ENCODE data around the gene PLAGL1.
"Not testable (repeated sequence)": the region's sequence is repeated elsewhere in the genome, so short reads cannot be mapped to it uniquely, and the experiment has no call there.

Gene PLAGL1

GRCh38 chr6:144033816-144034735 lies 26.0 kb upstream of the PLAGL1 start:
- Histone ChIP-seq H3K27me3 (ENCODE audit: control insufficient read depth, insufficient read depth, low read length) (no peaks in the 10 kb centered on the region), H3K4me3 (ENCODE audit: low read depth, low read length) (no peak overlapping the region), H3K9me3 (ENCODE audit: control insufficient read depth, insufficient read depth, low read length) (no peaks in the 10 kb centered on the region), H3K36me3 (ENCODE audit: control insufficient read depth, insufficient read depth, low read length) (no peaks in the 10 kb centered on the region), H3K9ac (ENCODE audit: low read depth, low read length) (no peak overlapping the region), H3K4me1 (ENCODE audit: control insufficient read depth, insufficient read depth, low read length) (no peaks in the 10 kb centered on the region)

GRCh38 chr6:144029452-144029851 lies 21.4 kb upstream of the PLAGL1 start:
- H3K36me3 ChIP-seq (ENCODE audit: control insufficient read depth, insufficient read depth, low read length), result no peaks in the 10 kb centered on the region

GRCh38 chr6:144027932-144028587 lies 20.0 kb upstream of the PLAGL1 start:
- no peak overlapping the region for H3K9ac ChIP-seq (ENCODE audit: low read depth, low read length)
- peaks cover 3% of the 10 kb centered on the region for H3K4me1 ChIP-seq (ENCODE audit: control insufficient read depth, insufficient read depth, low read length)
- no peaks in the 10 kb centered on the region for H3K36me3 ChIP-seq (ENCODE audit: control insufficient read depth, insufficient read depth, low read length)
- no peaks in the 10 kb centered on the region for H3K27me3 ChIP-seq (ENCODE audit: control insufficient read depth, insufficient read depth, low read length)
- no peaks in the 10 kb centered on the region for H3K9me3 ChIP-seq (ENCODE audit: control insufficient read depth, insufficient read depth, low read length)
- no peak overlapping the region for H3K4me3 ChIP-seq (ENCODE audit: low read depth, low read length)

More at GRCh38 chr6:144029452-144029851, 21.4 kb upstream of the PLAGL1 start:
- no peaks in the 10 kb centered on the region for H3K27me3 ChIP-seq (ENCODE audit: control insufficient read depth, insufficient read depth, low read length)
- no peak overlapping the region for H3K9ac ChIP-seq (ENCODE audit: low read depth, low read length)
- no peak overlapping the region for H3K4me3 ChIP-seq (ENCODE audit: low read depth, low read length)
- H3K9me3 ChIP-seq (ENCODE audit: control insufficient read depth, insufficient read depth, low read length), result no peaks in the 10 kb centered on the region
- no peaks in the 10 kb centered on the region for H3K4me1 ChIP-seq (ENCODE audit: control insufficient read depth, insufficient read depth, low read length)

GRCh38 chr6:144023216-144023615 lies 15.2 kb upstream of the PLAGL1 start:
- no peak overlapping the region for H3K9ac ChIP-seq (ENCODE audit: low read depth, low read length)
- no peaks in the 10 kb centered on the region for H3K36me3 ChIP-seq (ENCODE audit: control insufficient read depth, insufficient read depth, low read length)
- no peaks in the 10 kb centered on the region for H3K9me3 ChIP-seq (ENCODE audit: control insufficient read depth, insufficient read depth, low read length)
- peaks cover 3% of the 10 kb centered on the region for H3K4me1 ChIP-seq (ENCODE audit: control insufficient read depth, insufficient read depth, low read length)
- H3K27me3 ChIP-seq (ENCODE audit: control insufficient read depth, insufficient read depth, low read length), result peaks cover 2% of the 10 kb centered on the region
- H3K4me3 ChIP-seq (ENCODE audit: low read depth, low read length), result no peak overlapping the region

GRCh38 chr6:144019929-144020328 lies 11.9 kb upstream of the PLAGL1 start:
- H3K4me1 ChIP-seq (ENCODE audit: control insufficient read depth, insufficient read depth, low read length), result peaks cover 3% of the 10 kb centered on the region
- H3K4me3 ChIP-seq (ENCODE audit: low read depth, low read length), result no peak overlapping the region
- H3K36me3 ChIP-seq (ENCODE audit: control insufficient read depth, insufficient read depth, low read length), result no peaks in the 10 kb centered on the region
- H3K27me3 ChIP-seq (ENCODE audit: control insufficient read depth, insufficient read depth, low read length), result peaks cover 8% of the 10 kb centered on the region
- H3K9me3 ChIP-seq (ENCODE audit: control insufficient read depth, insufficient read depth, low read length), result no peaks in the 10 kb centered on the region
- H3K9ac ChIP-seq (ENCODE audit: low read depth, low read length), result no peak overlapping the region

GRCh38 chr6:144017166-144018094 lies 9.4 kb upstream of the PLAGL1 start:
- Histone ChIP-seq H3K36me3 (ENCODE audit: control insufficient read depth, insufficient read depth, low read length) (no peaks in the 10 kb centered on the region), H3K27me3 (ENCODE audit: control insufficient read depth, insufficient read depth, low read length) (peaks cover 15% of the 10 kb centered on the region), H3K4me1 (ENCODE audit: control insufficient read depth, insufficient read depth, low read length) (no peaks in the 10 kb centered on the region), H3K9me3 (ENCODE audit: control insufficient read depth, insufficient read depth, low read length) (no peaks in the 10 kb centered on the region), H3K9ac (ENCODE audit: low read depth, low read length) (no peak overlapping the region), H3K4me3 (ENCODE audit: low read depth, low read length) (no peak overlapping the region)

GRCh38 chr6:144013486-144013909 lies 5.4 kb upstream of the PLAGL1 start:
- Histone ChIP-seq H3K4me3 (ENCODE audit: low read depth, low read length) (no peak overlapping the region), H3K27me3 (ENCODE audit: control insufficient read depth, insufficient read depth, low read length) (peaks cover 42% of the 10 kb centered on the region), H3K4me1 (ENCODE audit: control insufficient read depth, insufficient read depth, low read length) (no peaks in the 10 kb centered on the region), H3K9ac (ENCODE audit: low read depth, low read length) (no peak overlapping the region), H3K9me3 (ENCODE audit: control insufficient read depth, insufficient read depth, low read length) (no peaks in the 10 kb centered on the region), H3K36me3 (ENCODE audit: control insufficient read depth, insufficient read depth, low read length) (no peaks in the 10 kb centered on the region)

- Histone ChIP-seq H3K9ac (ENCODE audit: low read depth, low read length) (no peak overlapping the region), H3K9me3 (ENCODE audit: control insufficient read depth, insufficient read depth, low read length) (no peaks in the 10 kb centered on the region), H3K4me3 (ENCODE audit: low read depth, low read length) (no peak overlapping the region), H3K36me3 (ENCODE audit: control insufficient read depth, insufficient read depth, low read length) (no peaks in the 10 kb centered on the region), H3K4me1 (ENCODE audit: control insufficient read depth, insufficient read depth, low read length) (no peaks in the 10 kb centered on the region), H3K27me3 (ENCODE audit: control insufficient read depth, insufficient read depth, low read length) (peaks cover 39% of the 10 kb centered on the region)
These were observed 4.5 kb upstream of the PLAGL1 start for GRCh38 chr6:144012534-144012933.

- not testable (repeated sequence) for H3K9ac ChIP-seq (ENCODE audit: low read depth, low read length); H3K4me3 ChIP-seq (ENCODE audit: low read depth, low read length); H3K9me3 ChIP-seq (ENCODE audit: control insufficient read depth, insufficient read depth, low read length); H3K4me1 ChIP-seq (ENCODE audit: control insufficient read depth, insufficient read depth, low read length); H3K36me3 ChIP-seq (ENCODE audit: control insufficient read depth, insufficient read depth, low read length)
- H3K27me3 ChIP-seq (ENCODE audit: control insufficient read depth, insufficient read depth, low read length), result peaks cover 66% of the 10 kb centered on the region
These were observed 1.6 kb upstream of the PLAGL1 start for GRCh38 chr6:144009628-144010027.

GRCh38 chr6:144008846-144009245 lies 787 bp upstream of the PLAGL1 start:
- H3K9ac ChIP-seq (ENCODE audit: low read depth, low read length), result no peak overlapping the region
- peak overlapping the region; percentile 35 for H3K4me3 ChIP-seq (ENCODE audit: low read depth, low read length)

GRCh38 chr6:144007478-144008119 lies 460 bp downstream of the PLAGL1 start:
- no peak overlapping the region for H3K9ac ChIP-seq (ENCODE audit: low read depth, low read length)
- H3K36me3 ChIP-seq (ENCODE audit: control insufficient read depth, insufficient read depth, low read length), result no peaks in the 10 kb centered on the region
- no peaks in the 10 kb centered on the region for H3K9me3 ChIP-seq (ENCODE audit: control insufficient read depth, insufficient read depth, low read length)
- H3K4me1 ChIP-seq (ENCODE audit: control insufficient read depth, insufficient read depth, low read length), result no peaks in the 10 kb centered on the region
- H3K27me3 ChIP-seq (ENCODE audit: control insufficient read depth, insufficient read depth, low read length), result peaks cover 66% of the 10 kb centered on the region
- peak overlapping the region; percentile 35 for H3K4me3 ChIP-seq (ENCODE audit: low read depth, low read length)

More at GRCh38 chr6:144008846-144009245, 787 bp upstream of the PLAGL1 start:
- Histone ChIP-seq H3K9me3 (ENCODE audit: control insufficient read depth, insufficient read depth, low read length) (no peaks in the 10 kb centered on the region), H3K27me3 (ENCODE audit: control insufficient read depth, insufficient read depth, low read length) (peaks cover 71% of the 10 kb centered on the region), H3K36me3 (ENCODE audit: control insufficient read depth, insufficient read depth, low read length) (no peaks in the 10 kb centered on the region), H3K4me1 (ENCODE audit: control insufficient read depth, insufficient read depth, low read length) (no peaks in the 10 kb centered on the region)

All from iPS-15b (cell line).